ENCODE data around the gene PALM.

DNA sequence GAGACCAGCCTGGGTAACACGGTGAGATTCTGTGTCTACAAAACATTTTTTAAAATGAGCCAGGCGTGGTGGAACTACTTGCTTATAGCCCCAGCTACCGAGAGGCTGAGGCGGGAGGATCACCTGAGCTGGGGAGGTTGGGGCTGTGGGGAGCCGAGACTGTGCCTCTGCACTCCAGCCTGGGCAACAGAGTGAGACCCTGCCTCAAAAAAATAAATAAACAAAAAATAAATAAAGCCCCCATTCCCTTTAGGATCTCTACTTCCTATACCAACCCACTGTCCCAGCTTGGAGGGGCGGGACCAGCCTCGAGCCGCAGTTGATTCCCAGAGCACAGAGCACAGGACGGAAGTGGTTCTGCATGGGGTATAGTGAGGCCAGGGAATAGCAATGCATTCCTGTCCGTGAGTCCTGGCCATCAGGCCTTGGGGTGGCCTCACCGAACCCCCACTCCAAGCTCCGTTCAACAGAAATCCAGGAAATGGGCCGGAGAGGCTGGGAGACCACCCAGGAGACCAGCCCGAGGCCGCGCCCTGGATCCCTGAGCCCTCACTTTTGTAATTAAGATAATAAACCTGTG, 83.7 kb downstream of the PALM start:
- TF ChIP-seq, protein P1, sequence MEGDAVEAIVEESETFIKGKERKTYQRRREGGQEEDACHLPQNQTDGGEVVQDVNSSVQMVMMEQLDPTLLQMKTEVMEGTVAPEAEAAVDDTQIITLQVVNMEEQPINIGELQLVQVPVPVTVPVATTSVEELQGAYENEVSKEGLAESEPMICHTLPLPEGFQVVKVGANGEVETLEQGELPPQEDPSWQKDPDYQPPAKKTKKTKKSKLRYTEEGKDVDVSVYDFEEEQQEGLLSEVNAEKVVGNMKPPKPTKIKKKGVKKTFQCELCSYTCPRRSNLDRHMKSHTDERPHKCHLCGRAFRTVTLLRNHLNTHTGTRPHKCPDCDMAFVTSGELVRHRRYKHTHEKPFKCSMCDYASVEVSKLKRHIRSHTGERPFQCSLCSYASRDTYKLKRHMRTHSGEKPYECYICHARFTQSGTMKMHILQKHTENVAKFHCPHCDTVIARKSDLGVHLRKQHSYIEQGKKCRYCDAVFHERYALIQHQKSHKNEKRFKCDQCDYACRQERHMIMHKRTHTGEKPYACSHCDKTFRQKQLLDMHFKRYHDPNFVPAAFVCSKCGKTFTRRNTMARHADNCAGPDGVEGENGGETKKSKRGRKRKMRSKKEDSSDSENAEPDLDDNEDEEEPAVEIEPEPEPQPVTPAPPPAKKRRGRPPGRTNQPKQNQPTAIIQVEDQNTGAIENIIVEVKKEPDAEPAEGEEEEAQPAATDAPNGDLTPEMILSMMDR (IDR thresholded peaks at IDR 0.05), result no peak
- no peak for TF ChIP-seq EZH2 (IDR thresholded peaks at IDR 0.05)
